ENCODE results near the gene FREM3.

Gene FREM3

GRCh38 chr4:143654571-143654970 is 45.9 kb downstream of the FREM3 start:
- Histone ChIP-seq H3K9ac (ENCODE audit: low read depth, low read length) (no peak overlapping the region), H3K9me3 (ENCODE audit: insufficient read depth, low read length, severe bottlenecking) (no peaks in the 10 kb centered on the region), H3K36me3 (ENCODE audit: insufficient read depth, low read length) (no peaks in the 10 kb centered on the region), H3K27ac (ENCODE audit: low read length) (no peak overlapping the region), H2AFZ (ENCODE audit: low read depth, low read length) (no peak overlapping the region), H4K20me1 (ENCODE audit: insufficient read depth, low read length) (no peaks in the 10 kb centered on the region), H3K27me3 (ENCODE audit: insufficient read depth, low read length, poor library complexity) (no peaks in the 10 kb centered on the region), H3K4me2 (ENCODE audit: insufficient read depth, low read length) (no peak overlapping the region), H3K79me2 (ENCODE audit: insufficient read depth, low read length) (no peaks in the 10 kb centered on the region), H3K4me1 (ENCODE audit: insufficient read depth, low read length) (no peaks in the 10 kb centered on the region), H3K4me3 (ENCODE audit: low read depth in 1 of 2, low read length in 2 of 2) (no peak overlapping the region)
- ATAC-seq (ENCODE audit: insufficient read depth, low read depth) = no peak
- DNase-seq = no peak
- TF ChIP-seq EZH2 (IDR thresholded peaks at IDR 0.05; ENCODE audit: borderline replicate concordance, low read depth, low read length, severe bottlenecking) (no peak), CTCF (IDR thresholded peaks at IDR 0.05; ENCODE audit: borderline replicate concordance, extremely low read depth, low read length, poor library complexity, severe bottlenecking) (no peak)

- no peaks in the 10 kb centered on the region for H3K4me1 ChIP-seq (ENCODE audit: insufficient read depth, low read length)
- no peaks in the 10 kb centered on the region for H3K36me3 ChIP-seq (ENCODE audit: insufficient read depth, low read length)
- H3K9me3 ChIP-seq (ENCODE audit: insufficient read depth, low read length, severe bottlenecking) = peaks cover 4% of the 10 kb centered on the region
- no peak overlapping the region for H3K27ac ChIP-seq (ENCODE audit: low read length)
- H4K20me1 ChIP-seq (ENCODE audit: insufficient read depth, low read length) = no peaks in the 10 kb centered on the region
- no peak for ATAC-seq (ENCODE audit: insufficient read depth, low read depth)
- H3K27me3 ChIP-seq (ENCODE audit: insufficient read depth, low read length, poor library complexity) = no peaks in the 10 kb centered on the region
- no peak overlapping the region for H3K9ac ChIP-seq (ENCODE audit: low read depth, low read length)
- H3K4me3 ChIP-seq (ENCODE audit: low read depth in 1 of 2, low read length in 2 of 2) = no peak overlapping the region
- TF ChIP-seq EZH2 (IDR thresholded peaks at IDR 0.05; ENCODE audit: borderline replicate concordance, low read depth, low read length, severe bottlenecking) = no peak
- no peak for TF ChIP-seq CTCF (IDR thresholded peaks at IDR 0.05; ENCODE audit: borderline replicate concordance, extremely low read depth, low read length, poor library complexity, severe bottlenecking)
- no peaks in the 10 kb centered on the region for H3K79me2 ChIP-seq (ENCODE audit: insufficient read depth, low read length)
- no peak overlapping the region for H3K4me2 ChIP-seq (ENCODE audit: insufficient read depth, low read length)
- DNase-seq = no peak
- no peak overlapping the region for H2AFZ ChIP-seq (ENCODE audit: low read depth, low read length)
Observed at GRCh38 chr4:143653031-143653430, 47.4 kb downstream of the FREM3 start.

DNA sequence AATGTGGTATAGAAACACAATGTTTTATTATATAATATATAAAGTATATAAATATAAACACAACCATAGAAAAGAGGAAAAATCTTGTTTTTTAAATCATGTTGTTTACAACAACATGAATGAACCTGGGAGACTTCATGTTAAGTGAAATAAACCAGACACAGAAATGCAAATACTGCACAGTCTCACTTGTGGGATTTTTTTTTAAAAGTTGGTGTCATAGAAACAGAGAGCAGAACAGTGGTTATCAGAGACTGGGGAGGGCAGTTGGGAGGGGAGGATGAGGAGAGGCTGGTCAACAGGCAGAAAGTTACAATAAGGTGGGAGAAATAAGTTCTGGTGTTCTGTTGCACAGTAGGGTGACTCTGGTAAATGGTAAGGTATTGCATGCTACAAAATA is 57.1 kb downstream of the FREM3 start:
- H3K4me1 ChIP-seq (ENCODE audit: insufficient read depth, low read length) = no peaks in the 10 kb centered on the region
- no peak overlapping the region for H3K27ac ChIP-seq (ENCODE audit: low read length)
- ATAC-seq (ENCODE audit: insufficient read depth, low read depth) = no peak

More for the DNA sequence above, 57.1 kb downstream of the FREM3 start:
- no peak for DNase-seq
- Histone ChIP-seq H3K36me3 (ENCODE audit: insufficient read depth, low read length) (no peaks in the 10 kb centered on the region), H3K9ac (ENCODE audit: low read depth, low read length) (no peak overlapping the region), H3K4me3 (ENCODE audit: low read depth in 1 of 2, low read length in 2 of 2) (no peak overlapping the region), H3K79me2 (ENCODE audit: insufficient read depth, low read length) (no peaks in the 10 kb centered on the region), H2AFZ (ENCODE audit: low read depth, low read length) (no peak overlapping the region), H3K27me3 (ENCODE audit: insufficient read depth, low read length, poor library complexity) (no peaks in the 10 kb centered on the region), H4K20me1 (ENCODE audit: insufficient read depth, low read length) (no peaks in the 10 kb centered on the region), H3K9me3 (ENCODE audit: insufficient read depth, low read length, severe bottlenecking) (peaks cover 15% of the 10 kb centered on the region), H3K4me2 (ENCODE audit: insufficient read depth, low read length) (no peak overlapping the region)
- TF ChIP-seq EZH2 (IDR thresholded peaks at IDR 0.05; ENCODE audit: borderline replicate concordance, low read depth, low read length, severe bottlenecking) (no peak), CTCF (IDR thresholded peaks at IDR 0.05; ENCODE audit: borderline replicate concordance, extremely low read depth, low read length, poor library complexity, severe bottlenecking) (no peak)

Measured in DND-41 (cell line).